ENCODE measurements around the gene VPS37C.

Gene VPS37C

GRCh38 chr11:61144511-61145179 lies 16.6 kb downstream of the VPS37C start:
- in situ Hi-C loops (cut with MboI; ENCODE audit: low pct_unique_long_range_greater_than_20kb, low sequenced_read_pairs) = no loop called here
- DNase-seq = no peak

GRCh38 chr11:61142424-61142823 lies 18.8 kb downstream of the VPS37C start:
- in situ Hi-C loops (cut with MboI; ENCODE audit: low pct_unique_long_range_greater_than_20kb, low sequenced_read_pairs) = no loop called here
- DNase-seq = no peak

- DNase-seq = no peak
- in situ Hi-C loops (cut with MboI; ENCODE audit: low pct_unique_long_range_greater_than_20kb, low sequenced_read_pairs) = no loop called here
Measured at GRCh38 chr11:61141601-61142028, 19.6 kb downstream of the VPS37C start.

DNA sequence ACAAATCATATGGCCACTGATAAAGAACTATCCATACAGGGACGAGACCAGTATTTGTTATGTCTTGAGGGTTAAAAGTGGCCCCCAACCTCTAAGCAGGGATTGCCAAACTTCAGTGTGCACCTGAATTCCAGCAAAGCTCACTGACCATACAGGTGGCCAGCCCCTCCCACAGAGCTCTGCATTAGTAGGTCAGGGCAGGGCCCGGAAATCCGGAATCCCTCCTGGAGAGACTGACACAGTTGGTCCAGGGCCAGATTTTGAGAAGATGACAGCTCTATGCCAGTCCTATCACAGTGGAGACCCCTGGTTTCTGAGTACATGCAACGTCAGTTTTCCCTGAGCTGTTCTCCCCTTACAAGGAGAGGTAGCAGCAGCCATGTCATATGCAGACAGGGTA lies 20.8 kb downstream of the VPS37C start:
- in situ Hi-C loops (cut with MboI; ENCODE audit: low pct_unique_long_range_greater_than_20kb, low sequenced_read_pairs) = no loop called here
- no peak for DNase-seq

DNA sequence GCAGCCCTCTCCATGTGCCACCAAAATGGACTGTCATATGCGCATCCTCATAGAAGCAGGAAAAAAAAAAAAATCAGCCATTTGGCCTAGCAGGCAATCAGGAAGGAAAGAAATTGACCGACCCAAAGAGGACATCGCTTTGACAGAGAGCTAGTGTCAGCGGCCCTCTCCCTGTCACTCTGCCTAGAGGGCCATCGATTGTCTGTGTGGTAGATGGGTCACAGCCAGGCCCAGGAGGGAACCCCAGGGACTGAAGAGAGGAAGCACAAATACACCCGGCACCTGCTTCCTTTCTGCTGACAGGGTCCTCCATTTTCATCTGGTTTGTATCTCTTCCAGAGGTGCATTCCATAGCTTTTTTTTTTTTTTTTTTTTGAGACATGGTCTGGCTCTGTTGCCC lies 21.8 kb downstream of the VPS37C start:
- DNase-seq = no peak
- in situ Hi-C loops (cut with MboI; ENCODE audit: low pct_unique_long_range_greater_than_20kb, low sequenced_read_pairs) = no loop called here

GRCh38 chr11:61138935-61139334 lies 22.3 kb downstream of the VPS37C start:
- DNase-seq = no peak
- in situ Hi-C loops (cut with MboI; ENCODE audit: low pct_unique_long_range_greater_than_20kb, low sequenced_read_pairs) = no loop called here

DNA sequence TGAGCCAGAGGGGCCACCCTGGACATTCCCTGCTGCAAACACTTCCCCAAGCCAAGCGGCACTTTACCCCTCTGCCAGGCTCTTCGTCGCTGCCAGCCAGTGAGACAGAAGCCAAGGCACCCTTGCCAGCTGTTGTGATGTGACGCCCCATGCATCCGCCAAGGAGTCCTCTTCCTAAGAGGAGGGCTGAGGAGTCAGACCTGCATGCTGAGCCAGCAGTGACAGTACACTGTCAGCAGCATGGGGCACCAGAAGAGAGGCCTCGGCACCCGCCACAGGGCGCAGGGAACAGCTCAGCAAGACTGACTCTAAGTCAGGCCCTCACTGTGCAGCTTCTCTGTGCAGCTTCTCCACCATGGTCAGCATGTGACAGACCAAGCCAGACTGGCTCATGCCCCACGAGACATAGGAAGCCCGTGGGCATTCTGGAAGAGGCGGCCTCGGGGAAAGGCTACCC lies 26.4 kb downstream of the VPS37C start:
- DNase-seq = no peak
- in situ Hi-C loops (cut with MboI; ENCODE audit: low pct_unique_long_range_greater_than_20kb, low sequenced_read_pairs) = no loop called here

DNA sequence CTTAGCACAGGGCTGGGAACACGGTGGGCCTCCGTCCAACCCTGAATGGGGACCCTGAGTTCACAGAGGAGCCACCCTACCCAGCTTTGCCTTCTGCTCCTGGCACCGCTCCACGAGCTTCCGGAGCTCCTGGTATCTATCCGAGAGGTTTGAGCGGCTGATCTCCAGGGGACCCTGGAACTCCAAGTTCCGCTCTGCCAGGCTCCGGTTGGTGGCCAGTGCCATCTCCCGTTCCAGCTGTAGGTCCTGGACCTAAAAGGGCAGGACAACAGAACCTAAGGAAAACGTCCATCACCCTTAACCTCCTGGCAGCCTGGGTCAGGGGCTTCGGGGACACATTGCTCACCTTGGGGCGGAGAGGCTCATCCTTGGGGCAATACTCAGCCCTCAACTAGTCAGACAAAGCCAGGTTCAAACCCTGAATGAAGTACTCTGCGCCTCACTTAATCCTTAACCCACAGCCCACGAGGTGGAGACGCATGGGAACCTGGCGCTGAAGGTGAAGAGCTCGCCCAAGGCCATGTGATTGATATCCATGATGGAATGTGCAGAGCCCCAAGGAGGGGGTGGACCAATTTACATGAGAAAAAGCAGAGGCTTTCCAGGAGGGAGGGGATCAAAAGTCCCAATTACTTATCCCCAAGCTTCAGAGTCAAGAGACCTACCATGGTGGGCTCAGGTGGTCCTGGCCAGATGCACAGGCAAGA lies 27.1 kb downstream of the VPS37C start:
- in situ Hi-C loops (cut with MboI; ENCODE audit: low pct_unique_long_range_greater_than_20kb, low sequenced_read_pairs) = no loop called here
- DNase-seq = no peak

DNA sequence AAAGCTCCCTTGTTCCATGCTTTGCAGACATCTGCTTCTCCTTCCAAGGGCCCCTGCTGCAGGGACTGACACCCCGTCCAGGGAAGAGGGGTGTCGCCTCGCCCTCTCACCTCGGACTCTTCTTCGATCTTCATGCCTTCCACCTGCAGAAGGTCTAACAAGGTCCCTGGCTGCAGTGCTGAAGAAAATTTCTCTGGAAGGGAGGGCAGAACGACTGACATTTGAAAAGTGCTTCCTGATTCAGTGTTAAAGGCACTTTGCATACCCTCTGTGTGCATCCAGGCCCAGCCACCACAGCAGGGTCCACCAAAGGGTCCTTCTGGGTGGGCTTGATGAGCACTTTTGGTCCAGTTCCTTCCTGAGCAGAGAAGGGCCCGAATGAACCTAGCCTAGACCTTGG lies 28.1 kb downstream of the VPS37C start:
- in situ Hi-C loops (cut with MboI; ENCODE audit: low pct_unique_long_range_greater_than_20kb, low sequenced_read_pairs) = no loop called here
- no peak for DNase-seq

DNA sequence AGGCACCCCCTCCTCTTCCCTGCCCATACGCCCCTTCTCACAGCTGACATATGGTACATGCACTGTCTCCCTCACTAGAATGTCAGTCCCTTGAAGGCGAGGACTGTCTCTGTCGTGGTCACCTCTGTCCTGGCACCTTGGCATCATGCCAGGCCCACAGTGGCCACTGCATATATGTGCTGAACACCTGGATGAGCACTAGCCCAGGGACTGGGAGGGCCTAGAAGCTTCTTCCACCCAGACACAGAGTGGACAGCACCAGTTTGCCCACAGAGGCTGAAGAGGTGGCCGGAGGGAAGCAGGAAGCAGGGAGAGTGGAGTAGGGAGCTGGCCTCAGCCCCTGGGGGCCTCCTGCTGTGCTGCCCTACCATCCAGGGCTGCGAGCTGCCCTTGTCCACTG lies 28.6 kb downstream of the VPS37C start:
- no peak for DNase-seq
- in situ Hi-C loops (cut with MboI; ENCODE audit: low pct_unique_long_range_greater_than_20kb, low sequenced_read_pairs) = no loop called here

DNA sequence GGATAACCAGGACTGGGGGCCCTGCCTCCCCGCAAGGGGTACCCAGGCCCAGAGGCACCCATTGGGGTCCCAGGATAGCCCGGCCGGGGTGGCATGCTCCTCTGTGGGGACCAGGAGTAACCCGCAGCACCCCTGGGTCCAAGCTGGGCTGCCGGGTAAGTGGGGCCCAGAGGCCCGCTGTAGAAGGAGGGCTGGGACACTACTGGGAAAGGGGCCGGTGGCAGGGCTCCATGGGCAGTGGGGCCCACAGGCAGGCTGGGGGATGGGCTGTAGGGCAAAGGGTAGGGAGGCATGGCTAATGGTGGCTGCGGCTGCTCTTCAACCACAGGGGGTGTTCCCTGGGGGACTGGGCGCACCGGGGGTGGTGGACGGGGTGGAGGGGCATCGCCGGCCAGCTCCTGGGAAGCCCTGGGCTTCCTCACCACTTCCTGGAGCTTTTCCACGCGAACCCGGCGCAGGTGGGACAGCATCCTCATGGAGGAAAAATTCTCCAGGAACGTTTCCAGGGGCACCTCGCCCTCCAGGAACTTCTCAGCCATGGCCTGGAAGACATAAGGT lies 29.1 kb downstream of the VPS37C start:
- no peak for DNase-seq
- in situ Hi-C loops (cut with MboI; ENCODE audit: low pct_unique_long_range_greater_than_20kb, low sequenced_read_pairs) = no loop called here

GRCh38 chr11:61131586-61131985 lies 29.6 kb downstream of the VPS37C start:
- in situ Hi-C loops (cut with MboI; ENCODE audit: low pct_unique_long_range_greater_than_20kb, low sequenced_read_pairs) = no loop called here
- DNase-seq = no peak

- in situ Hi-C loops (cut with MboI; ENCODE audit: low pct_unique_long_range_greater_than_20kb, low sequenced_read_pairs) = no loop called here
- DNase-seq = no peak
Measured at GRCh38 chr11:61131186-61131585, 30.0 kb downstream of the VPS37C start.

DNA sequence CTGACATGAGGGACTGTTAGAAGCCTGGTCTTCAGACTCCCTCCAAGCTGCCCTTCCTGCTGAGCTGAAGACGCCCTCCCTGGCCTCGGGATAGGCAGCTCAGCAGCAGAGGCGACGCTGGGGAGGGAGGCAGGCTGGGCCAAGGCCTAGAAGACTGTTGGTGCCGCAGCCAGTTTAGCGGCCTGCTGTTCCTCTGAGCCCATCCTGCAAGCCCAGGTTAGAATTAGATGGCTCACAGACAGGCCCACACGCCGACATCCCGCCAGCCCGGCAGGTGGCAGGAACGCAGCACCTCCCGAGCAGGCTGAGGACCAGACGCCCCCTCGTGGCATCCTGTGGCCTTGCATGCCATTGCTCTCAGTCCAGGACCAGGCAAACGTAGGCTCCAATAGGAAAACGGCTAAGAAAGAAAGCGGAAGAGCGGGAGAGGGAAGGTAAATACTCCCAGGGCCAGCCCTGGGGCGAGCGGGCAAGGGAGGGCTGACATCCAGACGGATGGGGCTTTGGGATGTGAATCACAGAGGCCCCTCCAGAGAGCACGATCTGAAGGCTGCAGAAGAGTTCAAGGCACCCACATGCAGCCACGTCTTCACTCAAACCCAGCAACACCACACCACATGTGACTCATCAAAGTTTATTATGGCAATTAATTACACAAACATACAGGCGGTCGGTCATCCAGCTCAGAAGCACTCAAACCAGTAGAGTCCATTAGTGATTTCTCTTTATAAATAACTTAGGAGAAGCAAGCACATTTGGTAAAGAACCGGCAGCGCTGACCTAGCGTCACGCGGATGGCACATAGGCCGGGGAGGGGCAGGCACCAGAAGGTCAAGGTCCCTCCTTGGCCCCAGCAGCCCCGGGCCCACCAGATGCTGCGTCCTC lies 31.3 kb downstream of the VPS37C start:
- peak; percentile 96 for DNase-seq
- in situ Hi-C loops (cut with MboI; ENCODE audit: low pct_unique_long_range_greater_than_20kb, low sequenced_read_pairs) = no loop called here

DNA sequence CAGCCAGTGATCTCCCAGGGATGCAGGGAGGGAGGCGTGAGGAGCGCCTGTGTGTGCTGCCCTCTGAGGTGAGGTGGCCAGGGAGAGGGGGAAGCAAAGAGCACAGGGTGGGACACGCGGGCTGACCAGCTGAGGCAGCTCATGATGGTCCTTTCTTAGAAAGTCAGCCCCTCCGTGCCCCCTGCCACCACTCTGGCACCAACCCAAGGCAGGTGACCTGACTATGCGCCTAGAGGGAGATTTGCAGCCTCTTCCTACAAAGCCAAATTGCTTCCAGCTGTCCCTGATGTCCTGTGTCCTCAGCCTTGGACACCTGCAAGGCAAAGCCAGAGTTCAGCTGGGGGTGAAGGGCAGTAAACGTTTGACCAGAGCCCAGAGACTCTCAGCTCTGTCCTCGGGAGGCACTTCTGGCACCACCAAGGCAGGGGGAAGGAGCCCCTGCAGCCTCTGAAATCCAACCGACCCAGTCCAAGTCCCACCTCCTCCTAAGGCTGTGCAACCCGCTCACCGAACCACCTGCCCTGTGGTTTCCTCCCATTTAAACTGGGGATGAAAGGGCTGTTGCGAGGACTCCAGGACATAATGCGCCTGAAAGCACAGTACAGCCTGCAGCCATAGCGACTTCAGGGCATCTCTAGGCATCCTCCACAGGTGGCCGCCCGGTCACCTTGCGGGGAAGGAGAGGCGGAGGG lies 32.1 kb downstream of the VPS37C start:
- no peak for DNase-seq
- in situ Hi-C loops (cut with MboI; ENCODE audit: low pct_unique_long_range_greater_than_20kb, low sequenced_read_pairs) = no loop called here

- no peak for DNase-seq
- in situ Hi-C loops (cut with MboI; ENCODE audit: low pct_unique_long_range_greater_than_20kb, low sequenced_read_pairs) = no loop called here
Measured at GRCh38 chr11:61127991-61128390, 33.2 kb downstream of the VPS37C start.

DNA sequence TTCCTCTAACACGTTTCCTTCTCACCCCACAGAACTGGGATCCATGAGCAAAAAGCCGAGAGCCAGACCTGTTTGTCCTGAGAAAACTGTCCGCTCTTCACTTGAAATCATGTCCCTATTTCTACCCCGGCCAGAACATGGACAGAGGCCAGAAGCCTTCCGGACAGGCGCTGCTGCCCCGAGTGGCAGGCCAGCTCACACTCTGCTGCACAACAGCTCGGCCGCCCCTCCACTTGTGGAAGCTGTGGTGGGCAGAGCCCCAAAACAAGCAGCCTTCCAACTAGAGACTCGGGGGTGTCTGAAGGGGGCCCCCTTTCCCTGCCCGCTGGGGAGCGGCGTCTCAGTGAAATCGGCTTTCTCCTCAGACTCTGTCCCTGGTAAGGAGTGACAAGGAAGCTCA lies 35.0 kb downstream of the VPS37C start:
- in situ Hi-C loops (cut with MboI; ENCODE audit: low pct_unique_long_range_greater_than_20kb, low sequenced_read_pairs) = no loop called here
- DNase-seq = no peak

- in situ Hi-C loops (cut with MboI; ENCODE audit: low pct_unique_long_range_greater_than_20kb, low sequenced_read_pairs) = no loop called here
- no peak for DNase-seq
Measured at GRCh38 chr11:61125310-61125684, 35.9 kb downstream of the VPS37C start.

GRCh38 chr11:61124574-61125309 lies 36.5 kb downstream of the VPS37C start:
- DNase-seq = no peak
- in situ Hi-C loops (cut with MboI; ENCODE audit: low pct_unique_long_range_greater_than_20kb, low sequenced_read_pairs) = no loop called here

Data from KBM-7 (cell line).